Neural progenitor cell (in vitro differentiated cells): ENCODE measurements around the gene ZNG1A. TPM values are rescaled to one million over a fixed set of nuclear protein-coding genes. Genes with fewer than 3 reads are reported as not detected.
"Not testable (repeated sequence)": the region's sequence is repeated elsewhere in the genome, so short reads cannot be mapped to it uniquely, and the experiment has no call there.

Source experiments
- DNase-seq: peaks from one replicate; pipeline ENCODE4 v3.0.0-alpha.2; 2016; ENCODE audit warnings: low spot score
- H2AFZ ChIP-seq: fragments of 200-600 bp; sonication (generic); replicated peaks from 2 replicates; pipeline ENCODE4 v1.6.1; 2016; ENCODE audit warnings: antibody characterized with exemption
- H3F3A ChIP-seq: fragments of 200-600 bp; sonication (generic); 2 replicates; pipeline ENCODE4 v1.6.1; 2016; ENCODE audit warnings: antibody characterized with exemption, low read depth
- H3K27ac ChIP-seq: fragments of 200-600 bp; sonication (generic); 2 replicates; pipeline ENCODE4 v1.5.1; 2016; ENCODE audit warnings: mild to moderate bottlenecking
- H3K27me3 ChIP-seq: fragments of 200-600 bp; sonication (generic); 2 replicates; pipeline ENCODE4 v1.6.1; 2016; ENCODE audit warnings: mild to moderate bottlenecking, moderate library complexity
- H3K36me3 ChIP-seq: fragments of 200-600 bp; sonication (generic); 2 replicates; pipeline ENCODE4 v1.5.1; 2016
- H3K4me1 ChIP-seq: fragments of 200-600 bp; sonication (generic); 2 replicates; pipeline ENCODE4 v1.6.1; 2016; ENCODE audit warnings: mixed run types
- H3K4me2 ChIP-seq: fragments of 200-600 bp; sonication (generic); 2 replicates; pipeline ENCODE4 v1.6.1; 2016
- H3K4me3 ChIP-seq: fragments of 200-600 bp; sonication (generic); 2 replicates; pipeline ENCODE4 v1.5.1; 2016
- H3K79me2 ChIP-seq: fragments of 200-600 bp; sonication (generic); 2 replicates; pipeline ENCODE4 v1.6.1; 2016; ENCODE audit warnings: low read depth
- H3K9ac ChIP-seq: fragments of 200-600 bp; sonication (generic); 2 replicates; pipeline ENCODE4 v1.6.1; 2016
- H3K9me3 ChIP-seq: fragments of 200-600 bp; sonication (generic); 2 replicates; pipeline ENCODE4 v1.5.1; 2016; ENCODE audit warnings: low read depth
- H4K20me1 ChIP-seq: fragments of 200-600 bp; sonication (generic); 2 replicates; pipeline ENCODE4 v1.6.1; 2016; ENCODE audit warnings: low read depth
- H3K27ac Mint-ChIP-seq: 3 replicates; pipeline ENCODE4 v1.8.0; 2021; ENCODE audit warnings: mixed read lengths
- H3K27me3 Mint-ChIP-seq: 2 replicates; pipeline ENCODE4 v1.8.0; 2022; ENCODE audit warnings: low read depth, mild to moderate bottlenecking, inconsistent platforms, moderate library complexity, mixed read lengths; ENCODE audit not compliant: insufficient read depth
- H3K36me3 Mint-ChIP-seq: 3 replicates; pipeline ENCODE4 v1.8.0; 2021; ENCODE audit warnings: mixed read lengths
- H3K4me1 Mint-ChIP-seq: 3 replicates; pipeline ENCODE4 v1.8.0; 2021; ENCODE audit warnings: mixed read lengths
- H3K4me3 Mint-ChIP-seq: 3 replicates; pipeline ENCODE4 v1.8.0; 2021; ENCODE audit warnings: mild to moderate bottlenecking, moderate library complexity, mixed read lengths
- H3K9me3 Mint-ChIP-seq: 3 replicates; pipeline ENCODE4 v1.8.0; 2020; ENCODE audit warnings: mixed read lengths
- CTCF ChIP-seq: fragments of 200-600 bp; sonication (generic); IDR thresholded peaks from 2 replicates; pipeline ENCODE4 v1.5.1; 2017; ENCODE audit warnings: antibody characterized with exemption, mild to moderate bottlenecking
- EZH2 ChIP-seq: fragments of 200-600 bp; sonication (generic); IDR thresholded peaks from 2 replicates; pipeline ENCODE4 v1.6.1; 2017; ENCODE audit warnings: antibody characterized with exemption, mild to moderate bottlenecking, moderate library complexity
- EZH2phosphoT487 ChIP-seq: fragments of 200-600 bp; sonication (generic); IDR thresholded peaks from 2 replicates; pipeline ENCODE4 v1.6.1; 2017; ENCODE audit warnings: antibody characterized with exemption
- total RNA-seq: library from RNA; depleted of rRNA; stranded (reverse); fragments of >200 nt; gene quantifications from 2 replicates; pipeline ENCODE4 v1.2.3, GENCODE V29; 2015; ENCODE audit warnings: low replicate concordance

The ZNG1A gene
- total RNA-seq, 1 donor from 2014 or later, result 45.8 TPM

DNA sequence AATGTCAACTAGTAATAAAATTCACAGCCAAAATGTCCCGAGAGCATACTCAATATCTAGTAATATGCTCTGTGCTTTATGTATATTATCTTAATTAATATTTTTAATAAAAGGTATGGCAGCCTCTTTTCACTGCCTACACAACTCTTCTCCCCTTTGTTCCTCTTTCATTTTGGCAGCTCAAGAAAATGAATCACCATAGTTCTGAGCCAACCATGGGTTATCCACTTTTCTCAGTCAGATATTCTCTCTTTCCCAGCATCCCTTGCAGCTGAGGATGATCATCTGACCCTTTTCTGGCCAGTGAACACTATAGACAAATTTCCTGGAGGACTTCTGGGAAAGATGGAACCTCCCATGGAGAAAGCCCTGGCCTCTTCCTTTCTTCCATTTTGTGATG lies 27.6 kb upstream of the ZNG1A start:
- Mint-ChIP-seq H3K27me3 (no peaks in the 10 kb centered on the region), H3K4me1 (no peaks in the 10 kb centered on the region), H3K27ac (no peak overlapping the region), H3K9me3 (peaks cover 2% of the 10 kb centered on the region), H3K4me3 (no peak overlapping the region), H3K36me3 (no peaks in the 10 kb centered on the region)
- H2AFZ ChIP-seq, result no peak overlapping the region
- no peaks in the 10 kb centered on the region for H3K9me3 ChIP-seq
- no peak overlapping the region for H3K4me2 ChIP-seq
- H3K9ac ChIP-seq, result no peak overlapping the region
- H3K36me3 ChIP-seq, result no peaks in the 10 kb centered on the region
- no peak overlapping the region for H3K4me3 ChIP-seq
- no peaks in the 10 kb centered on the region for H3K4me1 ChIP-seq
- DNase-seq, result no peak
- H3K27ac ChIP-seq, result no peak overlapping the region
- peaks cover 6% of the 10 kb centered on the region for H3K27me3 ChIP-seq
- TF ChIP-seq EZH2phosphoT487, result no peak
- no peak for TF ChIP-seq CTCF
- no peak for TF ChIP-seq EZH2
- no peaks in the 10 kb centered on the region for H3F3A ChIP-seq
- H4K20me1 ChIP-seq, result no peaks in the 10 kb centered on the region
- no peaks in the 10 kb centered on the region for H3K79me2 ChIP-seq

DNA sequence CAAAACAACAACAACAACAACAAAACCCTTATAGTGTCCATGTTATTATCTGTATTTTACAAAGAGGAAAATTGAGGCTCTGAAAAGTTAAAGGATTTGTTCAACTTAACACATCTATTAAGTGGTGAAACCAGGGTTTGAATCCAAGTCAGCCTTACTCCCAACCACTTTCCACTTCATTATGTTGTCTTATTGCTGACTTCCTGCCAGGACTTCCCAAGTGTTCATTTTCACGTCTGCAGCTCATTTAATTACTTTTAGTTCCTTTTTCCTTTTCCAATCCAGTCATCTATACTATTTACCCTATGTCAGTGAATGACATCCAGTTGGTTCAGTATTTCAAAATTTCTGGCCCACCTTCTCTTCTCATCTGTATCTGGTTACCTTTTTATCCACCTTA lies 20.7 kb upstream of the ZNG1A start:
- not testable (repeated sequence) for H3K36me3 Mint-ChIP-seq, H3K4me3 Mint-ChIP-seq, H3K36me3 ChIP-seq, H3K4me2 ChIP-seq, H3K4me3 ChIP-seq, H3K27me3 Mint-ChIP-seq, H3K79me2 ChIP-seq, H3K4me1 Mint-ChIP-seq, H3K9me3 Mint-ChIP-seq, H3K27ac ChIP-seq, H3K27ac Mint-ChIP-seq, H4K20me1 ChIP-seq, DNase-seq, H3F3A ChIP-seq, H3K9me3 ChIP-seq, H3K27me3 ChIP-seq, H2AFZ ChIP-seq, H3K9ac ChIP-seq, H3K4me1 ChIP-seq

- H3K36me3 Mint-ChIP-seq, H3K27ac Mint-ChIP-seq, H3K27ac ChIP-seq, H3K9ac ChIP-seq, H3K27me3 Mint-ChIP-seq, H3K9me3 Mint-ChIP-seq, DNase-seq, H3K27me3 ChIP-seq, H3K79me2 ChIP-seq, H2AFZ ChIP-seq, H4K20me1 ChIP-seq, H3K36me3 ChIP-seq, H3K4me1 ChIP-seq, H3K9me3 ChIP-seq, H3F3A ChIP-seq, H3K4me1 Mint-ChIP-seq: not testable (repeated sequence)
- peak overlapping the region; percentile 82 for H3K4me3 Mint-ChIP-seq
- Histone ChIP-seq H3K4me2 (peak overlapping the region; percentile 69), H3K4me3 (peak overlapping the region; percentile 42)
Measured at GRCh38 chr9:178140-178825, 573 bp downstream of the ZNG1A start.

- H3K27ac Mint-ChIP-seq, result not testable (repeated sequence)
Measured at GRCh38 chr9:169757-170156, 9.1 kb downstream of the ZNG1A start.

DNA sequence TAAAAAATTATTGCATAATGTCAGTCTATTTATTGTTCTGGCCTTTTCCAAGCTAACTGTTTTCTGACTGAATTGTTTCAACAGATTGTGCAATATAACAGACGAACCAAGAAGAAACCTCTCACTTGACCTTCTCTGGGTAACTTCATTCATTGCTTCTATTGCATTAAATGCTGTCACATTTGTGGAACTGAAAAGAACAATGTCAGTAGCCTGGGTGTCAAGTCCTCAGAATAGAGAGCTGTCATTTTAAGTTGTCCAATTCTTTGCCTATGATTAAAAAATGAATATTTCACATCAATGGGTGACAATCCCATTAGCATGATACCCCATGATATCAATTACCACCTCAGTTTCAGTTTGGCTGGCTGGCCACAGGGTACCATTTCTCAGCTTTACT lies 19.0 kb downstream of the ZNG1A start:
- H3K36me3 ChIP-seq, H3K27me3 Mint-ChIP-seq, H3K27me3 ChIP-seq, DNase-seq, H3K4me3 Mint-ChIP-seq, H3K4me1 ChIP-seq, H3K9ac ChIP-seq, H3F3A ChIP-seq, H3K27ac ChIP-seq, H4K20me1 ChIP-seq, H3K79me2 ChIP-seq, H2AFZ ChIP-seq, H3K9me3 ChIP-seq, H3K27ac Mint-ChIP-seq, H3K4me1 Mint-ChIP-seq, H3K36me3 Mint-ChIP-seq, H3K9me3 Mint-ChIP-seq, H3K4me2 ChIP-seq, H3K4me3 ChIP-seq: not testable (repeated sequence)

More at GRCh38 chr9:169757-170156, 9.1 kb downstream of the ZNG1A start:
- not testable (repeated sequence) for H3K4me2 ChIP-seq, H3K27me3 ChIP-seq, H3K27me3 Mint-ChIP-seq, H3K4me3 Mint-ChIP-seq, H3K79me2 ChIP-seq, H3K9ac ChIP-seq, H3K4me3 ChIP-seq, H4K20me1 ChIP-seq, DNase-seq, H3K27ac ChIP-seq, H3K36me3 ChIP-seq, H3K36me3 Mint-ChIP-seq, H3K9me3 ChIP-seq, H3K4me1 Mint-ChIP-seq, H2AFZ ChIP-seq, H3F3A ChIP-seq, H3K4me1 ChIP-seq, H3K9me3 Mint-ChIP-seq

DNA sequence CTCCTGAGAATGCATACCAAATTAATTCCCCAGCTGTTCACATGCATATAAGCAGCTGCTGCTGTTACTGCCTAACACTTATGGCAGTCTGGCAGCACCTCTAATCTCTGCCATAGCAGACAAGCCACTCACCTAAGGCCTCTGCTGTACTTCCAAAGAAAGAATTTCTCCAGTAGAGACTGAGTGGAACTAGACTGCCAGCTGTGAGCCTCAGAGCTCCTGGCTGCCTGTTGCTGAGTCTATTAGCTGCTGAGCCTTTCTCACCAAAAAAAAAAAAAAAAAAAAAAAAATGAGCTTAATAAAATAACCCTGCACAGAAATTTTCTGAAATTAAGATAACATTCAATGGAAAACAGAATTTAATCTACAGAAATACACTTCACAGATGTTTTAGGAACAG lies 27.7 kb downstream of the ZNG1A start:
- not testable (repeated sequence) for H3K27me3 ChIP-seq, H3K79me2 ChIP-seq, H3K4me1 Mint-ChIP-seq, H3K4me1 ChIP-seq, H3F3A ChIP-seq, H3K36me3 Mint-ChIP-seq, H2AFZ ChIP-seq, H3K27me3 Mint-ChIP-seq, H3K9me3 Mint-ChIP-seq, H3K9me3 ChIP-seq, H3K27ac ChIP-seq, H4K20me1 ChIP-seq, H3K9ac ChIP-seq, H3K36me3 ChIP-seq, H3K4me2 ChIP-seq, DNase-seq, H3K4me3 Mint-ChIP-seq, H3K4me3 ChIP-seq, H3K27ac Mint-ChIP-seq

- not testable (repeated sequence) for H3K27ac ChIP-seq, H3K36me3 Mint-ChIP-seq, H3K4me1 Mint-ChIP-seq, H3K27me3 ChIP-seq, H3K36me3 ChIP-seq, H3K27me3 Mint-ChIP-seq, H3K4me3 Mint-ChIP-seq, H3F3A ChIP-seq, H4K20me1 ChIP-seq, H3K9me3 Mint-ChIP-seq, DNase-seq, H3K4me1 ChIP-seq, H2AFZ ChIP-seq, H3K9ac ChIP-seq, H3K9me3 ChIP-seq, H3K79me2 ChIP-seq, H3K27ac Mint-ChIP-seq
- Histone ChIP-seq H3K4me2 (peak overlapping the region; percentile 58), H3K4me3 (peak overlapping the region; percentile 35)
Measured at GRCh38 chr9:139880-140279, 39.0 kb downstream of the ZNG1A start.
